ENCODE results near the gene PSMC3. TPM values are rescaled to one million over a fixed set of nuclear protein-coding genes. Genes with fewer than 3 reads are reported as not detected.

The PSMC3 gene
- total RNA-seq, 1 donor: 128 TPM

DNA sequence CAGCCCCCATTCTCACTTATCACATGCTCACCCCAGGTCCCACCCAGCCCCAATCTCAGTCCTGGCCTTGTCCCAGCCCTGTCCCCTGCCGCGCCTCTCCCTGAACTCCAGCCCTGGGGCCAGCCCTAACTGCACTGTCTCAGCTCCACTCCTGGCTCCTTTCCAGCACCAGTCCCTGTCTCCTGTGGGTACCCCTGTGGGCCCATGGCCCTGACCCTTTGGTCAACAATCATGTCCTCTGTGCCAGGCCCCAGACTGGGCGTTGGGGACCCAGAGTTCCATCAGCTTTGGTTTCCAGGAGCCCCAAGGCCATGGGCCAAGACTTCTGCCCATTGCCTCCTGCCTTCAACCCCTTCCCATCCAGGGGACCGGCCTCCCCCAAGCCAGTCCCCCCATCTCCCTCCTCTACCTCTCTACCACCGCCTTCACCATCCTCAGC, 48.6 kb downstream of the PSMC3 start:
- no peak for DNase-seq (ENCODE audit: low read depth)
- TF ChIP-seq CTCF (IDR thresholded peaks at IDR 0.05; ENCODE audit: insufficient read depth, low read length): no peak
- H3K4me3 ChIP-seq (ENCODE audit: low read depth, low read length): no peak overlapping the region

DNA sequence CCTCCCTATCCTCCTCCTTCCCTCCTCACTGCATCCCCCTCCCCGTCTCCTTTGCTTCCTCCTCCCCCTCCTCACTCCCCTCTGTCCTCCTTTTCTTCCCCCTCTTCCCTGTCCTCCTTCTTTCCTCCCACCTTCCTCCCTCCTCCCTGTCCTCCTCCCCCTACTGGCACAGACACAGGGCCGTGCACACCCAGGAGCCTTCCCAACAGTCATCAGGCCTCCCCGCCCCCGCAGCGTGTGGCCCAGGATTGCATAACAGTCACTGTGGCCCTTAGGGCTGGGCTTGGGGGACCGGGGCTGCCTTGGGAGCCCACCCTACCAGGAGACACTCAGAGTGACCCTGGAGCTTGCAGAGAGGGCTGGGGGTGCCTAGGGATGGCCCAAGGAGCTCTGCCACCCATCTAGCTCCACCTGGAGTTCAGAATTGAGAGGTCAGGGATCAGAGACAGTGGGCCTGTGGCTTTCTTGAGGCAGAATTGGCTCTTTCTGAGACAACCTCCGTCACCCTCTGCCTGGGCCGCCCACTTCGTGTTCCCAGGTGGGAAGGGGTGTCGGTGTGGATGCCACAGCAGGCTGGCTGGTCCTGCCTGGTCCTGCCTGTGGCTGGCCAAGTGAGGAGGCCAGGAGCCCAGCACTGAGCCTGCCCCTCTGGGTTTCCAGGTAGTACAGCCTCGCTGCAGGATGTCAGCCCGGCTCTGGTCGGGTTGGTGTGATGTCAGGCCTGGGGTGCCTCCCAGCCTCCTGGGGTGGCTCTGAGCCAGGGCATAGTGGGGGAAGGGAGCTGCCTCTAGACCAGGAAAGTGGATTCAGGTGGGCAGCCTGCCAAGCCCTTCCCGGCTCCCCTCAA, 49.5 kb downstream of the PSMC3 start:
- TF ChIP-seq CTCF (IDR thresholded peaks at IDR 0.05; ENCODE audit: insufficient read depth, low read length): no peak
- H3K4me3 ChIP-seq (ENCODE audit: low read depth, low read length): no peak overlapping the region
- no peak for DNase-seq (ENCODE audit: low read depth)

GRCh38 chr11:47376107-47376524, 50.1 kb downstream of the PSMC3 start:
- H3K4me3 ChIP-seq (ENCODE audit: low read depth, low read length): no peak overlapping the region
- DNase-seq (ENCODE audit: low read depth): no peak
- no peak for TF ChIP-seq CTCF (IDR thresholded peaks at IDR 0.05; ENCODE audit: insufficient read depth, low read length)

- H3K4me3 ChIP-seq (ENCODE audit: low read depth, low read length): no peak overlapping the region
- DNase-seq (ENCODE audit: low read depth): no peak
- TF ChIP-seq CTCF (IDR thresholded peaks at IDR 0.05; ENCODE audit: insufficient read depth, low read length): no peak
These were observed 50.6 kb downstream of the PSMC3 start for GRCh38 chr11:47375546-47376085.

DNA sequence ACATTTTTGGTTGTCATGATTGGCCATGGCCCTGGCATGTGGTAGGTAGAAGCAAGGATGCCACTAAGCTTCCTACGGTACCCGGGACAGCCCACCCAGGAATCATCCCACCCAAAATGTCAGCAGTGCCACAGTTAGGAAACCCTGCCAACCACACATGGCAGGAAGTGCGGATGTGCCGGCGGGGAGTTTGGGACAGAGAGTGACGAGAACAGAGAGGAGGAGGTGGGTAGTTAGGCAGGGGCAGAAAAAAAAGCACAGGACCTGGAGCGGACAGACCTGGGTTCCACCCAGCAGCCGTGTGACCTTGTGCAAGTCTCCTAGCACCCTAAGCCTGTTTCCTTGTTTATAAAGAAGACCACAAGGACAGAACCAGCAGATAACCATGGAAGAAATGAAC, 51.2 kb downstream of the PSMC3 start:
- no peak for TF ChIP-seq CTCF (IDR thresholded peaks at IDR 0.05; ENCODE audit: insufficient read depth, low read length)
- DNase-seq (ENCODE audit: low read depth): no peak
- no peak overlapping the region for H3K4me3 ChIP-seq (ENCODE audit: low read depth, low read length)

GRCh38 chr11:47374720-47375019, 51.6 kb downstream of the PSMC3 start:
- H3K4me3 ChIP-seq (ENCODE audit: low read depth, low read length): no peak overlapping the region
- no peak for DNase-seq (ENCODE audit: low read depth)
- TF ChIP-seq CTCF (IDR thresholded peaks at IDR 0.05; ENCODE audit: insufficient read depth, low read length): no peak

Measured in fibroblast of the aortic adventitia (primary cell).